Neural progenitor cell (in vitro differentiated cells): ENCODE data around the gene THUMPD3.

Experiments
- CTCF ChIP-seq: fragments of 200-600 bp; sonication (generic); IDR thresholded peaks from 2 replicates; pipeline ENCODE4 v1.5.1; 2017; ENCODE audit warnings: antibody characterized with exemption, mild to moderate bottlenecking
- EZH2 ChIP-seq: fragments of 200-600 bp; sonication (generic); IDR thresholded peaks from 2 replicates; pipeline ENCODE4 v1.6.1; 2017; ENCODE audit warnings: antibody characterized with exemption, mild to moderate bottlenecking, moderate library complexity
- EZH2phosphoT487 ChIP-seq: fragments of 200-600 bp; sonication (generic); IDR thresholded peaks from 2 replicates; pipeline ENCODE4 v1.6.1; 2017; ENCODE audit warnings: antibody characterized with exemption

GRCh38 chr3:9322780-9323179 lies 40.1 kb upstream of the THUMPD3 start:
- TF ChIP-seq EZH2 (no peak), CTCF (no peak), EZH2phosphoT487 (no peak)
